Liver (tissue), 9 donors: ENCODE results near the gene VSIG2. TPM values are rescaled to one million over a fixed set of nuclear protein-coding genes. Genes with fewer than 3 reads are reported as not detected.

ENCODE experiments used
- DNase-seq: peaks from one replicate; pipeline ENCODE4 v3.0.0-alpha.2; 2017; ENCODE audit warnings: low spot score
- H3K27ac ChIP-seq, 2 donors: one replicate each; pipeline ENCODE4 v1.7.0; 2013; ENCODE audit warnings: inconsistent platforms in 2 of 2, low read length in 2 of 2, control low read depth in 1 of 2, low read depth in 1 of 2, mild to moderate bottlenecking in 1 of 2
- H3K27me3 ChIP-seq, 4 donors: one replicate each; pipeline versions ENCODE4 v1.6.1 to v1.7.0; 2013; ENCODE audit warnings: low read length in 3 of 4, inconsistent platforms in 1 of 4, mild to moderate bottlenecking in 1 of 4, moderate library complexity in 1 of 4; ENCODE audit not compliant: control insufficient read depth in 4 of 4, insufficient read depth in 4 of 4
- H3K36me3 ChIP-seq, 4 donors: one replicate each; pipeline versions ENCODE4 v1.6.1 to v1.7.0; 2013; ENCODE audit warnings: low read length in 3 of 4, mild to moderate bottlenecking in 3 of 4, low read depth in 1 of 4, moderate library complexity in 1 of 4; ENCODE audit not compliant: control insufficient read depth in 4 of 4, insufficient read depth in 3 of 4
- H3K4me1 ChIP-seq, 4 donors: one replicate each; pipeline versions ENCODE4 v1.6.1 to v1.7.0; 2013; ENCODE audit warnings: low read length in 3 of 4, mild to moderate bottlenecking in 3 of 4, moderate library complexity in 1 of 4; ENCODE audit not compliant: control insufficient read depth in 4 of 4, insufficient read depth in 4 of 4
- H3K4me3 ChIP-seq, 3 donors: one replicate each; pipeline versions ENCODE4 v1.6.1 to v1.7.0; 2013; ENCODE audit warnings: low read length in 3 of 3, control low read depth in 1 of 3, low read depth in 1 of 3, mild to moderate bottlenecking in 1 of 3
- H3K9ac ChIP-seq, 2 donors: one replicate each; pipeline ENCODE4 v1.7.0; 2013; ENCODE audit warnings: low read length in 2 of 2, mild to moderate bottlenecking in 2 of 2, moderate library complexity in 2 of 2, control low read depth in 1 of 2, low read depth in 1 of 2
- H3K9me3 ChIP-seq, 4 donors: one replicate each; pipeline versions ENCODE4 v1.6.1 to v1.7.0; 2013; ENCODE audit warnings: low read length in 3 of 4; ENCODE audit not compliant: control insufficient read depth in 4 of 4
- CTCF ChIP-seq: fragments of 150-350 bp; IDR thresholded peaks from 2 replicates; pipeline ENCODE4 v1.5.1; 2017; ENCODE audit warnings: improper control_type of control experiment, low read depth, low read length; ENCODE audit not compliant: missing input control
- EGR1 ChIP-seq, 2 donors: IDR thresholded peaks; 2 replicates each; pipeline ENCODE4 v1.6.1; 2016 to 2018; ENCODE audit warnings: antibody characterized with exemption in 2 of 2, low read depth in 2 of 2
- FOXA1 ChIP-seq: IDR thresholded peaks from 2 replicates; pipeline ENCODE4 v1.6.1; 2016; ENCODE audit warnings: antibody characterized with exemption
- GABPA ChIP-seq, 2 donors: IDR thresholded peaks in 1 of 2; conservative IDR thresholded peaks in 1 of 2; 2 replicates each; pipeline ENCODE4 v1.6.1; 2016; ENCODE audit warnings: antibody characterized with exemption in 2 of 2, mild to moderate bottlenecking in 1 of 2, moderate library complexity in 1 of 2
- RAD21 ChIP-seq, 2 donors: IDR thresholded peaks; 2 replicates each; pipeline ENCODE4 v1.6.1; 2016; ENCODE audit warnings: antibody characterized with exemption in 2 of 2, mild to moderate bottlenecking in 2 of 2
- REST ChIP-seq: IDR thresholded peaks from 2 replicates; pipeline ENCODE4 v1.6.1; 2016; ENCODE audit warnings: antibody characterized with exemption, mild to moderate bottlenecking
- RXRA ChIP-seq, 2 donors: IDR thresholded peaks; 2 replicates each; pipeline ENCODE4 v1.6.1; 2017 to 2018; ENCODE audit warnings: antibody characterized with exemption in 2 of 2, mild to moderate bottlenecking in 1 of 2
- SP1 ChIP-seq: IDR thresholded peaks from 2 replicates; pipeline ENCODE4 v1.6.1; 2018; ENCODE audit warnings: antibody characterized with exemption, mild to moderate bottlenecking
- TAF1 ChIP-seq: conservative IDR thresholded peaks from 2 replicates; pipeline ENCODE4 v1.6.1; 2016; ENCODE audit warnings: antibody characterized with exemption, mild to moderate bottlenecking
- WGBS: extraction: QIAGEN DNeasy Blood & Tissue Kit; methylation state at CpG from one replicate; pipeline ENCODE4 v1.1.7; 2013; 5-methylcytosine and 5-hydroxymethylcytosine counted together
- polyA plus RNA-seq, 2 donors: library from polyadenylated mRNA; stranded (reverse) in 1 of 2; unstranded in 1 of 2; fragments of 200-250 nt in 1 of 2; fragments of >200 nt in 1 of 2; fragmentation: Nextera tagmentation in 1 of 2; extraction: Ambion mirVana in 1 of 2; gene quantifications; one replicate each; pipeline versions ENCODE4 v1.2.1 to v1.2.3, GENCODE V29; 2013 to 2015
- total RNA-seq, 2 donors: library from RNA; depleted of rRNA; stranded (reverse); fragments of >200 nt; gene quantifications; one replicate each; pipeline ENCODE4 v1.2.3, GENCODE V29; 2014
- donor health status: healthy.
- donor health status: healthy.
- donor health status: healthy.
- donor health status: healthy.
- donor health status: healthy.

VSIG2 gene
- total and polyA plus RNA-seq, 4 donors: 0.51 to 1.3 (median 0.75) TPM; not detected in 1

GRCh38 chr11:124758355-124759265 lies 6.6 kb upstream of the VSIG2 start:
- Histone ChIP-seq H3K27me3 (peaks cover 0 to 8% (median 5%) of the 10 kb centered on the region in 4 donors), H3K27ac (no peak overlapping the region)
- 16% methylated on average over 53 of the region's 53 CpGs for WGBS

GRCh38 chr11:124757320-124757719 lies 5.3 kb upstream of the VSIG2 start:
- H3K4me3 ChIP-seq: no peak overlapping the region
- peaks cover 0 to 13% (median 5%) of the 10 kb centered on the region in 4 donors for H3K27me3 ChIP-seq
- H3K27ac ChIP-seq: no peak overlapping the region
- H3K36me3 ChIP-seq: no peaks in the 10 kb centered on the region
- H3K9me3 ChIP-seq: no peaks in the 10 kb centered on the region
- no peak for TF ChIP-seq TAF1
- no peak for TF ChIP-seq EGR1 (IDR thresholded peaks at IDR 0.05; ENCODE audit: low read depth in 2 of 2)
- TF ChIP-seq CTCF: no peak
- no peak for TF ChIP-seq REST
- no peak for TF ChIP-seq SP1
- no peak for TF ChIP-seq GABPA (IDR thresholded peaks at IDR 0.05 in 1 of 2, conservative IDR thresholded peaks at IDR 0.05 in 1 of 2)
- no peak for TF ChIP-seq FOXA1
- no peak for TF ChIP-seq RAD21 (IDR thresholded peaks at IDR 0.05)
- no peak for TF ChIP-seq RXRA (IDR thresholded peaks at IDR 0.05)
- no peak for DNase-seq
- WGBS: 62% methylated on average over 3 of the region's 3 CpGs
- peaks cover 10 to 25% (median 18%) of the 10 kb centered on the region in 4 donors for H3K4me1 ChIP-seq
- no peak overlapping the region for H3K9ac ChIP-seq

More at GRCh38 chr11:124758355-124759265, 6.6 kb upstream of the VSIG2 start:
- H3K9ac ChIP-seq: no peak overlapping the region
- peak; percentile 47 for TF ChIP-seq CTCF
- no peak for TF ChIP-seq EGR1 (IDR thresholded peaks at IDR 0.05; ENCODE audit: low read depth in 2 of 2)
- peak in 1 of 2 donors; percentile 45 for TF ChIP-seq RAD21 (IDR thresholded peaks at IDR 0.05)
- no peaks in the 10 kb centered on the region for H3K36me3 ChIP-seq
- DNase-seq: peak; percentile 63
- no peaks in the 10 kb centered on the region for H3K9me3 ChIP-seq
- peaks cover 18 to 37% (median 22%) of the 10 kb centered on the region in 4 donors for H3K4me1 ChIP-seq
- H3K4me3 ChIP-seq: peak overlapping the region in 1 of 3 donors; percentile 5
